K562 (cell line): ENCODE measurements around the gene GIMAP1. TPM values are rescaled to one million over a fixed set of nuclear protein-coding genes. Genes with fewer than 3 reads are reported as not detected.

Experiments
- ATAC-seq: fragments of 200-7000 bp; cut with Tn5 transposase; 3 replicates; pipeline ENCODE4 v1.9.1; 2020; ENCODE audit warnings: moderate library complexity
- BruUV-seq: library from RNA; stranded (reverse); fragments of 400-500 nt; replicated peaks from 2 replicates; lab custom pipeline; 2021; lab: Mats Ljungman, UMichigan
- CTCF ChIA-PET: fragments of 300-600 bp; formaldehyde crosslinking; extraction: SDS; loops from one replicate; lab custom pipeline; 2021; ENCODE audit warnings: low intra/inter-chr PET ratio; lab: Yijun Ruan, JAX
- POLR2A ChIA-PET: fragments of 300-600, 350-650 bp; sonication (Branson Sonifier 250); formaldehyde crosslinking; extraction: SDS; loops from one replicate; lab custom pipeline; 2021; ENCODE audit warnings: antibody characterized with exemption, inconsistent platforms; lab: Yijun Ruan, JAX
- DNase-seq, 4 experiments: peaks; one replicate each; pipeline versions ENCODE4 v3.0.0 to v3.0.0-alpha.2; 2011 to 2018; ENCODE audit warnings: low spot score in 3 of 4, mixed read lengths in 3 of 4; ENCODE audit errors: extremely low read depth in 1 of 4
- FAIRE-seq: peaks from 2 replicates; lab custom pipeline; 2011; peaks lifted over from hg19 to GRCh38; lab: Jason Lieb, UNC
- H2AFZ ChIP-seq: 2 replicates; pipeline ENCODE4 v1.6.0; 2011; ENCODE audit warnings: low read depth, low read length, control low read depth, inconsistent platforms
- H3K27ac ChIP-seq: fragments of 200-600 bp; 3 replicates; pipeline ENCODE4 v1.8.0; 2011; ENCODE audit warnings: low read depth, mild to moderate bottlenecking, control low read depth, inconsistent platforms, low read length, moderate library complexity, mixed read lengths; ENCODE audit errors: extremely low read depth
- H3K27me3 ChIP-seq, 2 experiments: fragments of 300-600 bp in 1 of 2; 2 replicates in 1 of 2; 3 replicates in 1 of 2; pipeline versions ENCODE4 v1.6.0 to v1.8.0; 2011; ENCODE audit warnings: inconsistent platforms in 2 of 2, low read length in 2 of 2, mild to moderate bottlenecking in 1 of 2, mixed read lengths in 1 of 2, moderate library complexity in 1 of 2; ENCODE audit not compliant: control insufficient read depth in 2 of 2, insufficient read depth in 2 of 2
- H3K36me3 ChIP-seq: fragments of 300-600 bp; 3 replicates; pipeline ENCODE4 v1.8.0; 2011; ENCODE audit warnings: mild to moderate bottlenecking, low read length, inconsistent platforms; ENCODE audit not compliant: control insufficient read depth, insufficient read depth
- H3K4me1 ChIP-seq, 2 experiments: fragments of 200-600 bp in 1 of 2; replicated peaks in 1 of 2; 2 replicates in 1 of 2; 3 replicates in 1 of 2; pipeline versions ENCODE4 v1.5.1 to v1.8.0; 2011; ENCODE audit warnings: inconsistent platforms in 2 of 2, low read length in 2 of 2, mild to moderate bottlenecking in 1 of 2, mixed read lengths in 1 of 2, moderate library complexity in 1 of 2; ENCODE audit not compliant: control insufficient read depth in 2 of 2, insufficient read depth in 2 of 2
- H3K4me2 ChIP-seq: 2 replicates; pipeline ENCODE4 v1.6.1; 2011; ENCODE audit warnings: low read length, control low read depth, inconsistent platforms, mixed read lengths; ENCODE audit not compliant: insufficient read depth
- H3K4me3 ChIP-seq: fragments of 200-600 bp; sonication (generic), shearing (Covaris generic); 2 replicates; pipeline ENCODE4 v1.5.1; 2016; ENCODE audit warnings: control low read depth, inconsistent platforms
- H3K79me2 ChIP-seq: fragments of 200-600 bp; 3 replicates; pipeline ENCODE4 v1.8.0; 2011; ENCODE audit warnings: low read length, inconsistent platforms; ENCODE audit not compliant: control insufficient read depth, insufficient read depth
- H3K9ac ChIP-seq, 2 experiments: 2 replicates each; pipeline versions ENCODE4 v1.6.0 to v1.6.1; 2011; ENCODE audit warnings: low read depth in 2 of 2, low read length in 2 of 2, control low read depth in 1 of 2, inconsistent platforms in 1 of 2, mild to moderate bottlenecking in 1 of 2, mixed read lengths in 1 of 2; ENCODE audit not compliant: insufficient read depth in 1 of 2
- H3K9me1 ChIP-seq: one replicate; pipeline ENCODE4 v1.6.0; 2011; ENCODE audit warnings: inconsistent platforms, mild to moderate bottlenecking, low read length, moderate library complexity; ENCODE audit not compliant: control insufficient read depth, insufficient read depth
- H3K9me3 ChIP-seq: replicated peaks from 2 replicates; pipeline ENCODE4 v1.5.1; 2011; ENCODE audit warnings: low read depth, low read length, inconsistent platforms; ENCODE audit not compliant: control insufficient read depth, insufficient read depth
- H4K20me1 ChIP-seq: replicated peaks from 2 replicates; pipeline ENCODE4 v1.6.1; 2011; ENCODE audit warnings: low read length, inconsistent platforms, mixed read lengths; ENCODE audit not compliant: control insufficient read depth, insufficient read depth
- AFF4 ChIP-seq: sonication (generic); formaldehyde crosslinking; IDR thresholded peaks from 2 replicates; pipeline ENCODE4 v1.8.0; 2023; ENCODE audit warnings: mild to moderate bottlenecking, missing genetic modification reagents
- GTF2F1 ChIP-seq: IDR thresholded peaks from 2 replicates; pipeline ENCODE4 v1.6.1; 2011; ENCODE audit warnings: low read depth, low read length, improper control_type of control experiment
- HNRNPH1 ChIP-seq: fragments of 200-400 bp; formaldehyde crosslinking; optimal IDR thresholded peaks from 2 replicates; pipeline ENCODE3; 2017; ENCODE audit warnings: low read depth, mild to moderate bottlenecking, low read length, moderate library complexity
- LCOR ChIP-seq: sonication (generic); formaldehyde crosslinking; IDR thresholded peaks from 2 replicates; pipeline ENCODE4 v1.8.0; 2022; ENCODE audit warnings: mild to moderate bottlenecking, missing genetic modification reagents
- NFXL1 ChIP-seq: fragments of 450-650 bp; formaldehyde crosslinking; IDR thresholded peaks from 2 replicates; pipeline ENCODE4 v1.4.0; 2021; ENCODE audit warnings: mild to moderate bottlenecking
- NRF1 ChIP-seq, 2 experiments: fragments of 450-650 bp; IDR thresholded peaks in 1 of 2; conservative IDR thresholded peaks in 1 of 2; 2 replicates each; pipeline ENCODE4 v1.6.1; 2014; ENCODE audit warnings: mild to moderate bottlenecking in 2 of 2
- RBM14 ChIP-seq: fragments of 200-400 bp; formaldehyde crosslinking; IDR thresholded peaks from 2 replicates; pipeline ENCODE4 v1.6.1; 2018; ENCODE audit warnings: low read depth, mild to moderate bottlenecking, low read length, moderate library complexity, borderline replicate concordance; ENCODE audit not compliant: insufficient read depth
- RFX1 ChIP-seq: fragments of 450-650 bp; IDR thresholded peaks from 2 replicates; pipeline ENCODE4 v1.6.1; 2016; ENCODE audit warnings: mild to moderate bottlenecking, moderate library complexity
- SETDB1 ChIP-seq: IDR thresholded peaks from one replicate; pipeline ENCODE4 v1.6.1; 2012; ENCODE audit warnings: low read length, control low read depth, inconsistent platforms
- TAF7 ChIP-seq: fragments of 450-650 bp; IDR thresholded peaks from 2 replicates; pipeline ENCODE4 v1.6.1; 2016; ENCODE audit warnings: missing genetic modification characterization, missing compliant biosample characterization
- ZC3H4 ChIP-seq: sonication (generic); formaldehyde crosslinking; IDR thresholded peaks from 2 replicates; pipeline ENCODE4 v1.9.0; 2021; ENCODE audit warnings: missing genetic modification reagents, borderline replicate concordance
- ZNF217 ChIP-seq: sonication (generic); formaldehyde crosslinking; IDR thresholded peaks from 2 replicates; pipeline ENCODE4 v1.8.0; 2022; ENCODE audit warnings: mild to moderate bottlenecking, missing genetic modification reagents
- WGBS: fragments of 100-300 bp; shearing (Covaris generic); methylation state at CpG from one replicate; pipeline ENCODE4 v1.1.6; 2016; ENCODE audit warnings: low coverage, mixed read lengths; ENCODE audit not compliant: insufficient coverage; ENCODE audit errors: missing lambda C conversion rate; 5-methylcytosine and 5-hydroxymethylcytosine counted together
- in situ Hi-C: fragments of 300-500 bp; cut with MboI; formaldehyde crosslinking; loops from 4 replicates; pipeline ENCODE4 v1.15.0; 2018; ENCODE audit warnings: inconsistent platforms, mixed read lengths
- intact Hi-C: fragments of 100-400 bp; cut with micrococcal nuclease; formaldehyde crosslinking; loops from 2 replicates; pipeline ENCODE4 v1.14.2; 2022
- polyA plus RNA-seq, 8 experiments: library from polyadenylated mRNA; depleted of rRNA in 4 of 8; stranded (reverse) in 5 of 8; unstranded in 3 of 8; fragments of >200 nt; fragmentation: Nextera tagmentation in 2 of 8; fragmentation: Illumina TruSeq in 1 of 8; extraction: Ambion mirVana in 2 of 8; extraction: Trizol in 1 of 8; gene quantifications; 2 replicates each; pipeline versions ENCODE4 v1.2.1 to v1.2.3, GENCODE V29; 2011 to 2014; ENCODE audit warnings: inconsistent platforms in 1 of 8, missing spikeins in 1 of 8
- total RNA-seq, 7 experiments: library from RNA; depleted of rRNA in 6 of 7; stranded (reverse); fragments of >200 nt in 6 of 7; fragmentation: Illumina TruSeq in 2 of 7; extraction: Trizol in 2 of 7; gene quantifications; 2 replicates each; pipeline versions ENCODE4 v1.2.1 to v1.2.3, GENCODE V29; 2011 to 2021; ENCODE audit warnings: low replicate concordance in 1 of 7
- TF ChIP-seq, protein P1 (sequence below): fragments of 200-800 bp; sonication (Bioruptor generic); IDR thresholded peaks from 2 replicates; pipeline ENCODE4 v1.6.1; 2017; ENCODE audit warnings: missing genetic modification characterization, missing compliant biosample characterization
- TF ChIP-seq, protein P2 (sequence below): fragments of 250-450 bp; sonication (Bioruptor Pico); IDR thresholded peaks from 2 replicates; pipeline ENCODE4 v1.9.0; 2021; ENCODE audit warnings: mild to moderate bottlenecking, inconsistent platforms

The GIMAP1 gene
- total and polyA plus RNA-seq, 9 of the 15 experiments (the other 6 are each of a cell fraction or from before 2014, with no cell fraction given): 0.04 to 0.13 TPM; not detected in 7

- under 1% methylated on average over 12 of the region's 12 CpGs for WGBS
- H3K9ac ChIP-seq: no peak overlapping the region
- peaks cover 0 to 8% of the 10 kb centered on the region in 2 experiments; a peak in 1 of 5 replicates for H3K4me1 ChIP-seq
- ATAC-seq: no peak
- H3K4me2 ChIP-seq: no peak overlapping the region
- no peak overlapping the region for H3K4me3 ChIP-seq
- POLR2A ChIA-PET: interaction anchor here (0.6 to 1.0 kb wide), 3 partner anchors 42 to 290 kb away, joined by 3 to 4 read pairs (median 3); no protein-coding TSS in a partner anchor
- CTCF ChIA-PET: no interaction called here
- no peaks in the 10 kb centered on the region for H3K9me1 ChIP-seq
- no peaks in the 10 kb centered on the region for H3K9me3 ChIP-seq
- in situ Hi-C loops: no loop called here
- no TSS peak for BruUV-seq
- no peak for DNase-seq
- peaks cover 31 to 41% of the 10 kb centered on the region in 2 experiments for H3K27me3 ChIP-seq
- no peak overlapping the region for H3K27ac ChIP-seq
- H3K36me3 ChIP-seq: no peaks in the 10 kb centered on the region
- 0 out of 2 replicates have a peak overlapping the region, but pooled peaks have one; percentile 11 for H2AFZ ChIP-seq
- FAIRE-seq: no peak
- no peaks in the 10 kb centered on the region for H3K79me2 ChIP-seq
- no peaks in the 10 kb centered on the region for H4K20me1 ChIP-seq
- intact Hi-C loops: no loop called here
- TF ChIP-seq GTF2F1 (no peak), RFX1 (peak; percentile 42), TAF7 (tag) (no peak), ZNF217 (no peak), SETDB1 (no peak), HNRNPH1 (no peak), NRF1 (conservative IDR thresholded peaks at IDR 0.05 in 1 of 2, IDR thresholded peaks at IDR 0.05 in 1 of 2) (0 out of 4 replicates have a peak, but pooled peaks of 1 of the 2 experiments have one; percentile 19), LCOR (CRISPR knock-in tag) (no peak), NFXL1 (CRISPR knock-in tag) (no peak), ZC3H4 (CRISPR knock-in tag) (no peak), RBM14 (no peak), AFF4 (CRISPR knock-in tag) (no peak)
- TF ChIP-seq, protein P1, sequence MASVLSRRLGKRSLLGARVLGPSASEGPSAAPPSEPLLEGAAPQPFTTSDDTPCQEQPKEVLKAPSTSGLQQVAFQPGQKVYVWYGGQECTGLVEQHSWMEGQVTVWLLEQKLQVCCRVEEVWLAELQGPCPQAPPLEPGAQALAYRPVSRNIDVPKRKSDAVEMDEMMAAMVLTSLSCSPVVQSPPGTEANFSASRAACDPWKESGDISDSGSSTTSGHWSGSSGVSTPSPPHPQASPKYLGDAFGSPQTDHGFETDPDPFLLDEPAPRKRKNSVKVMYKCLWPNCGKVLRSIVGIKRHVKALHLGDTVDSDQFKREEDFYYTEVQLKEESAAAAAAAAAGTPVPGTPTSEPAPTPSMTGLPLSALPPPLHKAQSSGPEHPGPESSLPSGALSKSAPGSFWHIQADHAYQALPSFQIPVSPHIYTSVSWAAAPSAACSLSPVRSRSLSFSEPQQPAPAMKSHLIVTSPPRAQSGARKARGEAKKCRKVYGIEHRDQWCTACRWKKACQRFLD: no peak
- TF ChIP-seq, protein P2, sequence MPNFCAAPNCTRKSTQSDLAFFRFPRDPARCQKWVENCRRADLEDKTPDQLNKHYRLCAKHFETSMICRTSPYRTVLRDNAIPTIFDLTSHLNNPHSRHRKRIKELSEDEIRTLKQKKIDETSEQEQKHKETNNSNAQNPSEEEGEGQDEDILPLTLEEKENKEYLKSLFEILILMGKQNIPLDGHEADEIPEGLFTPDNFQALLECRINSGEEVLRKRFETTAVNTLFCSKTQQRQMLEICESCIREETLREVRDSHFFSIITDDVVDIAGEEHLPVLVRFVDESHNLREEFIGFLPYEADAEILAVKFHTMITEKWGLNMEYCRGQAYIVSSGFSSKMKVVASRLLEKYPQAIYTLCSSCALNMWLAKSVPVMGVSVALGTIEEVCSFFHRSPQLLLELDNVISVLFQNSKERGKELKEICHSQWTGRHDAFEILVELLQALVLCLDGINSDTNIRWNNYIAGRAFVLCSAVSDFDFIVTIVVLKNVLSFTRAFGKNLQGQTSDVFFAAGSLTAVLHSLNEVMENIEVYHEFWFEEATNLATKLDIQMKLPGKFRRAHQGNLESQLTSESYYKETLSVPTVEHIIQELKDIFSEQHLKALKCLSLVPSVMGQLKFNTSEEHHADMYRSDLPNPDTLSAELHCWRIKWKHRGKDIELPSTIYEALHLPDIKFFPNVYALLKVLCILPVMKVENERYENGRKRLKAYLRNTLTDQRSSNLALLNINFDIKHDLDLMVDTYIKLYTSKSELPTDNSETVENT: no peak
Observed at GRCh38 chr7:150722431-150722931, 6.1 kb downstream of the GIMAP1 start.
